K562 (cell line): Measurements from ENCODE around the gene KCNJ15. TPM values are rescaled to one million over a fixed set of nuclear protein-coding genes. Genes with fewer than 3 reads are reported as not detected.

Source experiments
- ATAC-seq: fragments of 200-7000 bp; cut with Tn5 transposase; 3 replicates; pipeline ENCODE4 v1.9.1; 2020; ENCODE audit warnings: moderate library complexity
- BruUV-seq: library from RNA; stranded (reverse); fragments of 400-500 nt; replicated peaks from 2 replicates; lab custom pipeline; 2021; lab: Mats Ljungman, UMichigan
- CTCF ChIA-PET: fragments of 300-600 bp; formaldehyde crosslinking; extraction: SDS; loops from one replicate; lab custom pipeline; 2021; ENCODE audit warnings: low intra/inter-chr PET ratio; lab: Yijun Ruan, JAX
- POLR2A ChIA-PET: fragments of 300-600, 350-650 bp; sonication (Branson Sonifier 250); formaldehyde crosslinking; extraction: SDS; loops from one replicate; lab custom pipeline; 2021; ENCODE audit warnings: antibody characterized with exemption, inconsistent platforms; lab: Yijun Ruan, JAX
- DNase-seq, 4 experiments: peaks; one replicate each; pipeline versions ENCODE4 v3.0.0 to v3.0.0-alpha.2; 2011 to 2018; ENCODE audit warnings: low spot score in 3 of 4, mixed read lengths in 3 of 4; ENCODE audit errors: extremely low read depth in 1 of 4
- FAIRE-seq: peaks from 2 replicates; lab custom pipeline; 2011; peaks lifted over from hg19 to GRCh38; lab: Jason Lieb, UNC
- H2AFZ ChIP-seq: 2 replicates; pipeline ENCODE4 v1.6.0; 2011; ENCODE audit warnings: low read depth, low read length, control low read depth, inconsistent platforms
- H3K27ac ChIP-seq: fragments of 200-600 bp; 3 replicates; pipeline ENCODE4 v1.8.0; 2011; ENCODE audit warnings: low read depth, mild to moderate bottlenecking, control low read depth, inconsistent platforms, low read length, moderate library complexity, mixed read lengths; ENCODE audit errors: extremely low read depth
- H3K27me3 ChIP-seq, 2 experiments: fragments of 300-600 bp in 1 of 2; 2 replicates in 1 of 2; 3 replicates in 1 of 2; pipeline versions ENCODE4 v1.6.0 to v1.8.0; 2011; ENCODE audit warnings: inconsistent platforms in 2 of 2, low read length in 2 of 2, mild to moderate bottlenecking in 1 of 2, mixed read lengths in 1 of 2, moderate library complexity in 1 of 2; ENCODE audit not compliant: control insufficient read depth in 2 of 2, insufficient read depth in 2 of 2
- H3K36me3 ChIP-seq: fragments of 300-600 bp; 3 replicates; pipeline ENCODE4 v1.8.0; 2011; ENCODE audit warnings: mild to moderate bottlenecking, low read length, inconsistent platforms; ENCODE audit not compliant: control insufficient read depth, insufficient read depth
- H3K4me1 ChIP-seq, 2 experiments: fragments of 200-600 bp in 1 of 2; replicated peaks in 1 of 2; 2 replicates in 1 of 2; 3 replicates in 1 of 2; pipeline versions ENCODE4 v1.5.1 to v1.8.0; 2011; ENCODE audit warnings: inconsistent platforms in 2 of 2, low read length in 2 of 2, mild to moderate bottlenecking in 1 of 2, mixed read lengths in 1 of 2, moderate library complexity in 1 of 2; ENCODE audit not compliant: control insufficient read depth in 2 of 2, insufficient read depth in 2 of 2
- H3K4me2 ChIP-seq: 2 replicates; pipeline ENCODE4 v1.6.1; 2011; ENCODE audit warnings: low read length, control low read depth, inconsistent platforms, mixed read lengths; ENCODE audit not compliant: insufficient read depth
- H3K4me3 ChIP-seq: fragments of 200-600 bp; sonication (generic), shearing (Covaris generic); 2 replicates; pipeline ENCODE4 v1.5.1; 2016; ENCODE audit warnings: control low read depth, inconsistent platforms
- H3K79me2 ChIP-seq: fragments of 200-600 bp; 3 replicates; pipeline ENCODE4 v1.8.0; 2011; ENCODE audit warnings: low read length, inconsistent platforms; ENCODE audit not compliant: control insufficient read depth, insufficient read depth
- H3K9ac ChIP-seq, 2 experiments: 2 replicates each; pipeline versions ENCODE4 v1.6.0 to v1.6.1; 2011; ENCODE audit warnings: low read depth in 2 of 2, low read length in 2 of 2, control low read depth in 1 of 2, inconsistent platforms in 1 of 2, mild to moderate bottlenecking in 1 of 2, mixed read lengths in 1 of 2; ENCODE audit not compliant: insufficient read depth in 1 of 2
- H3K9me1 ChIP-seq: one replicate; pipeline ENCODE4 v1.6.0; 2011; ENCODE audit warnings: inconsistent platforms, mild to moderate bottlenecking, low read length, moderate library complexity; ENCODE audit not compliant: control insufficient read depth, insufficient read depth
- H3K9me3 ChIP-seq: replicated peaks from 2 replicates; pipeline ENCODE4 v1.5.1; 2011; ENCODE audit warnings: low read depth, low read length, inconsistent platforms; ENCODE audit not compliant: control insufficient read depth, insufficient read depth
- H4K20me1 ChIP-seq: replicated peaks from 2 replicates; pipeline ENCODE4 v1.6.1; 2011; ENCODE audit warnings: low read length, inconsistent platforms, mixed read lengths; ENCODE audit not compliant: control insufficient read depth, insufficient read depth
- NEUROD1 ChIP-seq: fragments of 150-350 bp; IDR thresholded peaks from 2 replicates; pipeline ENCODE4 v1.6.1; 2014; ENCODE audit warnings: borderline replicate concordance, low read length, low read depth; ENCODE audit not compliant: partially characterized antibody
- PPARD ChIP-seq: fragments of 250-450 bp; sonication (Bioruptor Pico); IDR thresholded peaks from 2 replicates; pipeline ENCODE4 v1.8.0; 2022; ENCODE audit warnings: inconsistent platforms, mild to moderate bottlenecking, moderate library complexity
- YY1 ChIP-seq, 3 experiments: IDR thresholded peaks; 2 replicates each; pipeline ENCODE4 v1.6.1; 2011; ENCODE audit warnings: low read length in 2 of 3, mild to moderate bottlenecking in 2 of 3, moderate library complexity in 2 of 3, borderline replicate concordance in 1 of 3, control low read depth in 1 of 3, low read depth in 1 of 3; ENCODE audit not compliant: insufficient read depth in 3 of 3, insufficient replicate concordance in 2 of 3, control insufficient read depth in 1 of 3, insufficient read length in 1 of 3; ENCODE audit errors: extremely low read depth in 1 of 3
- ZNF143 ChIP-seq: sonication (generic); formaldehyde crosslinking; IDR thresholded peaks from 2 replicates; pipeline ENCODE4 v1.9.0; 2022; ENCODE audit warnings: mild to moderate bottlenecking, missing genetic modification reagents
- ZNF699 ChIP-seq: fragments of 250-450 bp; sonication (Bioruptor Pico); IDR thresholded peaks from 2 replicates; pipeline ENCODE4 v1.8.0; 2021; ENCODE audit warnings: mild to moderate bottlenecking, moderate library complexity; ENCODE audit not compliant: insufficient replicate concordance
- WGBS: fragments of 100-300 bp; shearing (Covaris generic); methylation state at CpG from one replicate; pipeline ENCODE4 v1.1.6; 2016; ENCODE audit warnings: low coverage, mixed read lengths; ENCODE audit not compliant: insufficient coverage; ENCODE audit errors: missing lambda C conversion rate; 5-methylcytosine and 5-hydroxymethylcytosine counted together
- in situ Hi-C: fragments of 300-500 bp; cut with MboI; formaldehyde crosslinking; loops from 4 replicates; pipeline ENCODE4 v1.15.0; 2018; ENCODE audit warnings: inconsistent platforms, mixed read lengths
- intact Hi-C: fragments of 100-400 bp; cut with micrococcal nuclease; formaldehyde crosslinking; loops from 2 replicates; pipeline ENCODE4 v1.14.2; 2022
- polyA plus RNA-seq, 8 experiments: library from polyadenylated mRNA; depleted of rRNA in 4 of 8; stranded (reverse) in 5 of 8; unstranded in 3 of 8; fragments of >200 nt; fragmentation: Nextera tagmentation in 2 of 8; fragmentation: Illumina TruSeq in 1 of 8; extraction: Ambion mirVana in 2 of 8; extraction: Trizol in 1 of 8; gene quantifications; 2 replicates each; pipeline versions ENCODE4 v1.2.1 to v1.2.3, GENCODE V29; 2011 to 2014; ENCODE audit warnings: inconsistent platforms in 1 of 8, missing spikeins in 1 of 8
- total RNA-seq, 7 experiments: library from RNA; depleted of rRNA in 6 of 7; stranded (reverse); fragments of >200 nt in 6 of 7; fragmentation: Illumina TruSeq in 2 of 7; extraction: Trizol in 2 of 7; gene quantifications; 2 replicates each; pipeline versions ENCODE4 v1.2.1 to v1.2.3, GENCODE V29; 2011 to 2021; ENCODE audit warnings: low replicate concordance in 1 of 7
- TF ChIP-seq, protein P1 (sequence below), 3 experiments: fragments of 200-800 bp in 1 of 3; fragments of 250-450 bp in 1 of 3; fragments of 450-650 bp in 1 of 3; sonication (Bioruptor Pico) in 1 of 3; sonication (Bioruptor generic) in 1 of 3; formaldehyde crosslinking in 1 of 3; IDR thresholded peaks; 2 replicates each; pipeline versions ENCODE4 v1.6.1 to v1.8.0; 2016 to 2022; ENCODE audit warnings: mild to moderate bottlenecking in 2 of 3, missing genetic modification characterization in 2 of 3, missing compliant biosample characterization in 1 of 3, moderate library complexity in 1 of 3
- TF ChIP-seq, protein P2 (sequence below), 2 experiments: fragments of 450-650 bp; IDR thresholded peaks; 2 replicates each; pipeline ENCODE4 v1.6.1; 2018; ENCODE audit warnings: mild to moderate bottlenecking in 2 of 2, low read depth in 1 of 2; ENCODE audit not compliant: partially characterized antibody in 2 of 2
- TF ChIP-seq, protein P3 (sequence below): fragments of 250-450 bp; sonication (Bioruptor Pico); IDR thresholded peaks from 2 replicates; pipeline ENCODE4 v1.5.0; 2021; ENCODE audit warnings: mild to moderate bottlenecking, borderline replicate concordance
- TF ChIP-seq, protein P4 (sequence below): fragments of 250-450 bp; sonication (Bioruptor Pico); IDR thresholded peaks from 2 replicates; pipeline ENCODE4 v1.8.0; 2022; ENCODE audit warnings: moderate library complexity, mild to moderate bottlenecking, inconsistent platforms

The KCNJ15 gene
- total and polyA plus RNA-seq, 9 of the 15 experiments (the other 6 are each of a cell fraction or from before 2014, with no cell fraction given) = 0.20 to 3.0 (median 0.72) TPM; not detected in 1

DNA sequence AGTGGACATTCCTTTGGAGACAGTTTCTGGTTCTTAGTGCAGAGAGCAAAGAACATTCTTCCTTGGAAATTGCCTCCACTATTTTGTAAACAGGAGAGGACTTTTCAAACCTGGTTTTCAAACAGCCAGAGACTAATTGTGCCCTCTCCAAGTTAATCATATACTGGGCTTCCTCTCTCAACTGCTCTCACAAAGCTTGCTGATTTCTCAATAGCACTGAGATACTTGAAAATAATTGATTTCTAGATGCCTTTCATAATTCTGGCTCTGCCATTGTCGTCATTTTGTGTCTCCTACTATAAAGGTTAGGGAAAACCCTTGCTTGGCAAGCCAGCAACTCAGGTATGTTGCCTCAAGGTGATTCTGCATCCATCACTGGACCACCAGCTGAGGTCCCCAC, 56.0 kb downstream of the KCNJ15 start:
- BruUV-seq = no TSS peak
- no peak for TF ChIP-seq YY1 (IDR thresholded peaks at IDR 0.05; ENCODE audit: borderline replicate concordance in 1 of 3, control insufficient read depth in 1 of 3, extremely low read depth in 1 of 3, insufficient read depth in 3 of 3, insufficient read length in 1 of 3, insufficient replicate concordance in 2 of 3, low read depth in 1 of 3, low read length in 2 of 3)
- TF ChIP-seq, protein P1, sequence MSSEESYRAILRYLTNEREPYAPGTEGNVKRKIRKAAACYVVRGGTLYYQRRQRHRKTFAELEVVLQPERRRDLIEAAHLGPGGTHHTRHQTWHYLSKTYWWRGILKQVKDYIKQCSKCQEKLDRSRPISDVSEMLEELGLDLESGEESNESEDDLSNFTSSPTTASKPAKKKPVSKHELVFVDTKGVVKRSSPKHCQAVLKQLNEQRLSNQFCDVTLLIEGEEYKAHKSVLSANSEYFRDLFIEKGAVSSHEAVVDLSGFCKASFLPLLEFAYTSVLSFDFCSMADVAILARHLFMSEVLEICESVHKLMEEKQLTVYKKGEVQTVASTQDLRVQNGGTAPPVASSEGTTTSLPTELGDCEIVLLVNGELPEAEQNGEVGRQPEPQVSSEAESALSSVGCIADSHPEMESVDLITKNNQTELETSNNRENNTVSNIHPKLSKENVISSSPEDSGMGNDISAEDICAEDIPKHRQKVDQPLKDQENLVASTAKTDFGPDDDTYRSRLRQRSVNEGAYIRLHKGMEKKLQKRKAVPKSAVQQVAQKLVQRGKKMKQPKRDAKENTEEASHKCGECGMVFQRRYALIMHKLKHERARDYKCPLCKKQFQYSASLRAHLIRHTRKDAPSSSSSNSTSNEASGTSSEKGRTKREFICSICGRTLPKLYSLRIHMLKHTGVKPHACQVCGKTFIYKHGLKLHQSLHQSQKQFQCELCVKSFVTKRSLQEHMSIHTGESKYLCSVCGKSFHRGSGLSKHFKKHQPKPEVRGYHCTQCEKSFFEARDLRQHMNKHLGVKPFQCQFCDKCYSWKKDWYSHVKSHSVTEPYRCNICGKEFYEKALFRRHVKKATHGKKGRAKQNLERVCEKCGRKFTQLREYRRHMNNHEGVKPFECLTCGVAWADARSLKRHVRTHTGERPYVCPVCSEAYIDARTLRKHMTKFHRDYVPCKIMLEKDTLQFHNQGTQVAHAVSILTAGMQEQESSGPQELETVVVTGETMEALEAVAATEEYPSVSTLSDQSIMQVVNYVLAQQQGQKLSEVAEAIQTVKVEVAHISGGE (CRISPR knock-in tag; IDR thresholded peaks at IDR 0.05) = no peak
- TF ChIP-seq, protein P2, sequence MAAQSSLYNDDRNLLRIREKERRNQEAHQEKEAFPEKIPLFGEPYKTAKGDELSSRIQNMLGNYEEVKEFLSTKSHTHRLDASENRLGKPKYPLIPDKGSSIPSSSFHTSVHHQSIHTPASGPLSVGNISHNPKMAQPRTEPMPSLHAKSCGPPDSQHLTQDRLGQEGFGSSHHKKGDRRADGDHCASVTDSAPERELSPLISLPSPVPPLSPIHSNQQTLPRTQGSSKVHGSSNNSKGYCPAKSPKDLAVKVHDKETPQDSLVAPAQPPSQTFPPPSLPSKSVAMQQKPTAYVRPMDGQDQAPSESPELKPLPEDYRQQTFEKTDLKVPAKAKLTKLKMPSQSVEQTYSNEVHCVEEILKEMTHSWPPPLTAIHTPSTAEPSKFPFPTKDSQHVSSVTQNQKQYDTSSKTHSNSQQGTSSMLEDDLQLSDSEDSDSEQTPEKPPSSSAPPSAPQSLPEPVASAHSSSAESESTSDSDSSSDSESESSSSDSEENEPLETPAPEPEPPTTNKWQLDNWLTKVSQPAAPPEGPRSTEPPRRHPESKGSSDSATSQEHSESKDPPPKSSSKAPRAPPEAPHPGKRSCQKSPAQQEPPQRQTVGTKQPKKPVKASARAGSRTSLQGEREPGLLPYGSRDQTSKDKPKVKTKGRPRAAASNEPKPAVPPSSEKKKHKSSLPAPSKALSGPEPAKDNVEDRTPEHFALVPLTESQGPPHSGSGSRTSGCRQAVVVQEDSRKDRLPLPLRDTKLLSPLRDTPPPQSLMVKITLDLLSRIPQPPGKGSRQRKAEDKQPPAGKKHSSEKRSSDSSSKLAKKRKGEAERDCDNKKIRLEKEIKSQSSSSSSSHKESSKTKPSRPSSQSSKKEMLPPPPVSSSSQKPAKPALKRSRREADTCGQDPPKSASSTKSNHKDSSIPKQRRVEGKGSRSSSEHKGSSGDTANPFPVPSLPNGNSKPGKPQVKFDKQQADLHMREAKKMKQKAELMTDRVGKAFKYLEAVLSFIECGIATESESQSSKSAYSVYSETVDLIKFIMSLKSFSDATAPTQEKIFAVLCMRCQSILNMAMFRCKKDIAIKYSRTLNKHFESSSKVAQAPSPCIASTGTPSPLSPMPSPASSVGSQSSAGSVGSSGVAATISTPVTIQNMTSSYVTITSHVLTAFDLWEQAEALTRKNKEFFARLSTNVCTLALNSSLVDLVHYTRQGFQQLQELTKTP (IDR thresholded peaks at IDR 0.05; ENCODE audit: low read depth in 1 of 2, partially characterized antibody in 2 of 2) = no peak
- TF ChIP-seq ZNF699 = no peak
- no peak for TF ChIP-seq NEUROD1
- TF ChIP-seq, protein P3, sequence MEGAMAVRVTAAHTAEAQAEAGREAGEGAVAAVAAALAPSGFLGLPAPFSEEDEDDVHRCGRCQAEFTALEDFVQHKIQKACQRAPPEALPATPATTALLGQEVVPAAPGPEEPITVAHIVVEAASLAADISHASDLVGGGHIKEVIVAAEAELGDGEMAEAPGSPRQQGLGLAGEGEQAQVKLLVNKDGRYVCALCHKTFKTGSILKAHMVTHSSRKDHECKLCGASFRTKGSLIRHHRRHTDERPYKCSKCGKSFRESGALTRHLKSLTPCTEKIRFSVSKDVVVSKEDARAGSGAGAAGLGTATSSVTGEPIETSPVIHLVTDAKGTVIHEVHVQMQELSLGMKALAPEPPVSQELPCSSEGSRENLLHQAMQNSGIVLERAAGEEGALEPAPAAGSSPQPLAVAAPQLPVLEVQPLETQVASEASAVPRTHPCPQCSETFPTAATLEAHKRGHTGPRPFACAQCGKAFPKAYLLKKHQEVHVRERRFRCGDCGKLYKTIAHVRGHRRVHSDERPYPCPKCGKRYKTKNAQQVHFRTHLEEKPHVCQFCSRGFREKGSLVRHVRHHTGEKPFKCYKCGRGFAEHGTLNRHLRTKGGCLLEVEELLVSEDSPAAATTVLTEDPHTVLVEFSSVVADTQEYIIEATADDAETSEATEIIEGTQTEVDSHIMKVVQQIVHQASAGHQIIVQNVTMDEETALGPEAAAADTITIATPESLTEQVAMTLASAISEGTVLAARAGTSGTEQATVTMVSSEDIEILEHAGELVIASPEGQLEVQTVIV (CRISPR knock-in tag) = no peak
- no peak for TF ChIP-seq ZNF143
- TF ChIP-seq, protein P4, sequence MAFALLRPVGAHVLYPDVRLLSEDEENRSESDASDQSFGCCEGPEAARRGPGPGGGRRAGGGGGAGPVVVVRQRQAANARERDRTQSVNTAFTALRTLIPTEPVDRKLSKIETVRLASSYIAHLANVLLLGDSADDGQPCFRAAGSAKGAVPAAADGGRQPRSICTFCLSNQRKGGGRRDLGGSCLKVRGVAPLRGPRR (CRISPR knock-in tag) = no peak
- no peak for TF ChIP-seq PPARD (CRISPR knock-in tag)

More for the DNA sequence above, 56.0 kb downstream of the KCNJ15 start:
- H3K27ac ChIP-seq = no peak overlapping the region
- H3K9ac ChIP-seq = no peak overlapping the region
- ATAC-seq (no peak), DNase-seq (no peak), FAIRE-seq (no peak)
- no peak overlapping the region for H3K4me2 ChIP-seq
- ChIA-PET POLR2A (interaction anchor here (0.6 kb wide), 1 partner anchor 122 kb away, joined by 3 read pairs; no protein-coding TSS in a partner anchor), CTCF (no interaction called here)
- WGBS = 0% methylated on average over 1 of the region's 1 CpG
- H3K4me1 ChIP-seq = no peaks in the 10 kb centered on the region
- no peaks in the 10 kb centered on the region for H3K79me2 ChIP-seq
- in situ Hi-C loops (no loop called here), intact Hi-C loops (no loop called here)
- H3K9me1 ChIP-seq = no peaks in the 10 kb centered on the region
- no peak overlapping the region for H3K4me3 ChIP-seq
- no peak overlapping the region for H2AFZ ChIP-seq
- peaks cover 9 to 15% of the 10 kb centered on the region in 2 experiments; a peak in 4 of 5 replicates for H3K27me3 ChIP-seq
- H3K9me3 ChIP-seq = no peaks in the 10 kb centered on the region
- H4K20me1 ChIP-seq = no peaks in the 10 kb centered on the region
- no peaks in the 10 kb centered on the region for H3K36me3 ChIP-seq
